Daoy (cell line): ENCODE measurements around the gene SEC22C. TPM values are rescaled to one million over a fixed set of nuclear protein-coding genes. Genes with fewer than 3 reads are reported as not detected.
"Not testable (repeated sequence)": the region's sequence is repeated elsewhere in the genome, so short reads cannot be mapped to it uniquely, and the experiment has no call there.

Source experiments
- DNase-seq: peaks from one replicate; pipeline ENCODE4 v3.0.0-alpha.2; 2015; ENCODE audit warnings: low read depth
- total RNA-seq: library from RNA; depleted of rRNA; stranded (reverse); fragments of >200 nt; shearing (Covaris generic); gene quantifications from 2 replicates; pipeline ENCODE4 v1.2.3, GENCODE V29; 2014

Gene SEC22C
- total RNA-seq, 1 experiment from 2014 or later, result 60.1 TPM

DNA sequence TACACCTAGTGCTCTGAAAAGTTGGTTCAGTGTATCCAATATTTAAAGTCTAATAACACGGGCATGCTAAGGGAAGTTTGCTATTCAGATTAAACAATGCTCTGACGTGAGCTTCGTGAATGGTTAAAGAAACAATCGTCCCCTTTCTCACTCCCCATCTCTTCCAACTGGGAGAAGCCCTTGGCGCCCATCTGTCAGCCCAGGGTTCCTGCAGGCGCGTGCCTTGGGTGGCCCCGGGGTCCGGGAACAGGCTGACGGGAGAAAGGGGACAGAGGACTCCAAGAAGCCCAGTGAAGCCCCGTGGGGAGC, 413 bp downstream of the SEC22C start:
- DNase-seq, result no peak

DNA sequence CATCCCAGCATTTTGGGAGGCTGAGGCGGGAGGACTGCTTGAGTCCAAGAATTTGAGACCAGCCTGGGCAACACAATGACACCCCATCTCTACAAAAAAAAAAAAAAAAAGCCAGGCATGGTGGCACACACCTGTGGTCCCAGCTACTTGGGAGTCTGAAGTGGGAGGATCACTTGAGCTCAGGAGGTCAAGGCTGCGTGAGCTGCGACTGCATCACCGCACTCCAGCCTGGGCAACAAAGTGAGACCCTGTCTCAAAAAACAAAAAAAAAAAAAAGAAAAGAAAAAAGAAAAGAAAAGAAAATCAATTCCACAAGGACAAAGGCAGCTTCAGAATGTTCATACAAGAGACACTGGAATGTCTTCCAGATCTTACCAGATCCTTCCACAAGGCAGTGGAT, 2.4 kb downstream of the SEC22C start:
- DNase-seq, result not testable (repeated sequence)

DNA sequence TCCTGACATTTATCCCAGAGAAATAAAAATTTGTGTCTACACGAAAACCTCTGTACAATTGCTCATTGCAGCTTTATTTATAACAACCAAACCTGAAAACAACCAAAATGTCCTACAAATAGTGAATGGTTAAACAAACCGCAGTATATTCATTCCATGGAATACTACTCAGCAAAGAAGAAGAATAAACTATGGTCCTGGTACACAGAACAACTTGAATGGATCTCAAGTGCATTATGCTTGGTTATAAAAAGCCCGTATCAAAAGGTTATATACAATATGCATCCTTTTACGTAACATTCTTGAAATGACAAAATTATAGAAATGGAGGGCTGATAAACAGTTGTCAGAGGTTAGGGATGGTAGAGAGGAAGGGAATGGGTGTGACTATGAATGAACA, 3.7 kb downstream of the SEC22C start:
- DNase-seq, result no peak

DNA sequence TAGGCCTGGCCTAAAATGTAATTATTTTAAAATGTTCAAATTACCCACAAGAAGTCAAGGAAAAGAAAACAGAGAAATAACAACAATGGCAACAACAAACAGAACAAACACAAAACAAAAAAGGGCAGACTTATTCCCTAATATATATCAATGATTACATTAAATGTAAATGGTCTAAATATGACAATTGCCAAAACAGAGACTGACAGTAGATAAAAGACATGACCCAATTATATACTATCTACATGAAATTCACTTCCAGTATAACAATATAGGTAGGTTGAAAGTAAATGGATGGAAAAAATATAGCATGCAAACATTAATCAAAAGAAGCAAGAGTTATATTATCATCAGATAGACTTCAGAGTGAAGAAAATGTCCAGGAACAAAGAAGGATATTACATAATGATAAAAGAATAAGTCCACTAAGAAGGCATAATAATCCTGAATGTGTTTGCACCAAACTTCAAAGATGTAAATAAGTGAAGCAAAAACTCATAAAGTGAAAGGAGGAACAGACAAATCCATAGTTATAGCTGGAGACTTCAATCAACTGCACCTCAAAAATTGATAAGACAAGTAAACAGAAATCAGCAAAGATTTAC, 6.5 kb downstream of the SEC22C start:
- no peak for DNase-seq

DNA sequence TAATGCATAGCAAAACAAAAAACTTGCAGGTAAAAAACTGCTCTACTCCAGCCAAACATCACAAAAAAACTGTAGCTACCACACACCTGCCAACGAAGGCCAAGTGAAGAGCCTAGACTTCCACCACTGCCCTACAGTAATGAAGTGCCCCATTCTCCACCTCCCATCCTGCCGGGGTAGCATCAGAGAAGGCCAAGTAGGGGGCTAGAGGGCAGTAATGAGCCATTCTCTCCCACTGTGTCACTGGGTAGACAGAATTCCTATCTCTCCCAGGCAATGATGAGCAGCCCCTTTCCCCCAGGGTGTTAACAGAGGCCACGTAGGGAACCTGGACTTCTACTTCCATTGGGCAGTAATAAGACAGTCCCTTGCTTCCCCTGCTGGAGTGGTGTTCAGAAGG, 9.5 kb downstream of the SEC22C start:
- DNase-seq, result peak; percentile 26

DNA sequence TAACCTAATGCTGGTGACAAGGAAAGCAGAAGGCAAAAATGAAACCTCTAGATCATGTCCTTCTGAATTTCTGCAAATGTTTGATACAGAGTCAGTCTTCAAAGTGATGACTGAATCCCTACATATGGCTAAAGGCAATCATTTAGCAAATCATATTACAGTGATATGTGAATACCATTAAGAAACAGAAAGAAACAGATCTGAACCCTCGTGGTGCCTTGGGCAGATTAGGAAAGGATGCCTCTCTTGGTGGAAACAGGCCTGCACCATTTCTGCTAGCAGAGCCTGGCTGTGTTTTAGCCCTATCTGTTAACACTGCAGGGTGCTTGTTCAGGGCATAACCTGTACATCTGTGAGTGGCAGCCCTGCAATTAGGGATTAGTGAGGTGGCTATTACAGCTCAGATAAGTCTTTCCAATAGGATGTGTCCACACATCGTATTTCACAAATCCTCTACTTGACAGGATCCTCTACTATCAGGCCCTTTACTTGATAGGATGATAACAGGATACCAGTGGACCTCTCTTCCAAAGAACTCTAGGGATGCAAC, 12.1 kb downstream of the SEC22C start:
- DNase-seq, result no peak

DNA sequence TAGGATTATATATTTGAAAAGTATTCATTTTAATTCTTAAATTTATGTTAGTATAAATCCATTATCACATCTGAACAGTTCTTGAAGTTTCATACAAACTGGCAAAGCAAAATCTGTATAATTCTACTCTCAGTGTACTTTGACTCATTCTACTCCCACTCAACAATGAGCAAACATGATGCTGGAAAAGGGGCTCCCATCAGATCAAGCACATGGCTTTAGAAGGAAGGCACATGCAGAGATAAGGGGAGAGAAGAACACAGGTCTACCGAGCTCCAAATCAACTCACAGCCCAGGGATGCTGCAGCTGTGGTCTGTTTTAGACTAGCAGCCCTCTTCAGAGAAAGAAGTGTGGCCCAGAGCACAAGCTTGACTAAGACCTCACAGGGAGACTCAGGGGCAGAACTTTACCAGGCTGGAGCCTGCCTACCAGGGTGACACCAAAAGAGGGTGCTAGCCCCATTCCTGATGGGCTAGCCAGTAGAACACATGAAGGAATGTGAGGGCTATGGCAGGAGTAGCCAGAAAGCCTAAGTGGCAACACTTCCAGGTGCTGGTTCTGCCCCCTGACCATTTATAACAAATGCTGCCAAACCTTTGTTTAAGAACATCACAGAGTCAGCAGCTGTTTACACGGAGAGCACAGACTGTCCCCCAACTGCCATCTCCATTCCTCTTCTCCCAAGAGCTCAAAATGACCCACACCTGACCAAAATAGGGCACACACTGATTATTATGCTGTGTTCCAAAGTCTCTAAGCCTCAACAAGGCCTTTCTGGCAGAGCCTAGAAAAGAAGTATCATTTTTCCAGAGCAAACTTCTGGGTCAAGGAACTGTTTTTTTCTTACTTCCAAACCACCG, 19.5 kb downstream of the SEC22C start:
- DNase-seq, result no peak

GRCh38 chr3:42557854-42558253, 23.9 kb downstream of the SEC22C start:
- DNase-seq, result no peak

- not testable (repeated sequence) for DNase-seq
Measured at GRCh38 chr3:42556817-42557216, 24.9 kb downstream of the SEC22C start.

- DNase-seq, result no peak
Measured at GRCh38 chr3:42556089-42556632, 25.6 kb downstream of the SEC22C start.

DNA sequence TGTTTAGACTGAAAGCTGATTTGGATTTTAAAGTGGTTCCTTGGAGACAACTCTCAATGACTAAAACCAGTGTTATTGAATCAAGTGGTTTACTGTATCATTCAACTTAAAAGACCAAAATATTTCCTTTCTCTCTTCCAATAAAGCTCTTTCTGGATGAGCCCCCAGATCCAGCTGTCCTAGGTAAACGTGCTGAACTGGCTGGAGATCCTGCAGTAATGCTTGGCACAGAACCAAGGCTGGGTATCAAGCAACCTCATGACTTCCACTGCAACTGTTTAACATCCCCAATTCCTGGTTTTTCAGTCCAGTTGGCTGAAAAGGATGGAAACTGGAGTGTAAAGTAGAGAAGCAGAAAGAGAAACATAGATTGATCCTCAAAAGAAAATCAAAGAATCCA, 28.9 kb downstream of the SEC22C start:
- no peak for DNase-seq

DNA sequence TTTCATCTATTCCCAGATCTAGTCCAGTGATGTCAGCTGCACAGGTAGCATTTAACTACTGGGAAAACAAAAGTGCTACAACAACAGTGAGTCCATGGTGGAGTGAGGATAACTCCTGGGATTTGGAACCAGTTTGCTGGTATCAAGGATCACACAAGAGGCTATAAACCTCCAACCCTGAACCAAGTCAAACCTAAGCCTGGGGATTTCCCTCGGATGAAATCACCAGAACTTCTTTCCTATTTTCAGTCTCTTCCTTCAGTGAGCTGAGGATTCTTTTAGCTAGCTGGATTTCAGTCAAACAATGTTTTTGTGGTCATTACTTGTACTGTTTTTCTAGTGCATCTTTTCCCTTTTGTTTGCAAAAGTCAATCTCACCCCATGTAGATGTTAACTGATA, 31.5 kb downstream of the SEC22C start:
- DNase-seq, result no peak

DNA sequence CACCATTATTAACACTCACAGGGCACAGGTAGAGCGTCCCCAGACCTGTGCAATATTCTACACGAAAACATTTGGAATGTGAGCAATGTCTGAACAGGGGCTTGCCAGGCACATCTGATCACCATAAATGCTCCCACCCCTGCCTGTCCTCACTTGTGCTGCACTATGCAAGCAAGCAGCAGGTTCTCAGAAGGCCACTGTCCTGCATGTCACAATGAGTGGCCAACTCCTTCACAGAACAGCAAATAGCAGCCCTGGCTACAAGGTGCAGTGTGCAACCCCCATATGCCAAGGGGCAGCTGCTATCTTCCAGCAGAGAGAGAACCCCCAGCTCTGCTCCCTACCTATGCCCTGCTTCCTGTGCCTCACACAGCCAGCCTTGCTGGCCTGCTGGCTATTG, 32.6 kb downstream of the SEC22C start:
- no peak for DNase-seq

DNA sequence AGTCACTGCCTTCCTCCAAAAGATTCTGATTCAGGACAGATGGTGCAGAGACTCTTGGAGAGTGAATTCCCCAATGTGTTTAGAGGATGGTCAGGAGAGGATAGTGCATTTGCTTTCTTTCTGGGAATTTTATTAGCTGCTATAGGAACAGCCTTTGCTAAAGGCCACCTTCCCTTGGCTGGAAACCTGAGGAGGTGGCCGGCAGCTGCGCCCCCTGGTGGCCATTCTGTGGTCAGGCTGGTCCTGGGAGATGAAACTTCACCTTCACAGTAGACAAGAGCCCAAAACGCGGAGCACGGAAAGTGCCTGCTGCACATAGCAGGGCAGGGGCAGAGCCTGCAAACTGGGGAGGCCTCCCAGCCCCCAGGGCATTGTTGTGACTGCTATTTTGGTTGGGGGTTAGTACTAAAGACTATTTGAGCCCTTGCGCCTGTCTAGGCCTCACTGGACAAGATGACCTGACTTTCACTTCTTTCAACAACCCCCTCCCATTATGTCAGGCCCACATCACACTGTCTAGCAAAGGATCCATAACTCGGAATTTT, 34.3 kb downstream of the SEC22C start:
- DNase-seq, result peak; percentile 58

DNA sequence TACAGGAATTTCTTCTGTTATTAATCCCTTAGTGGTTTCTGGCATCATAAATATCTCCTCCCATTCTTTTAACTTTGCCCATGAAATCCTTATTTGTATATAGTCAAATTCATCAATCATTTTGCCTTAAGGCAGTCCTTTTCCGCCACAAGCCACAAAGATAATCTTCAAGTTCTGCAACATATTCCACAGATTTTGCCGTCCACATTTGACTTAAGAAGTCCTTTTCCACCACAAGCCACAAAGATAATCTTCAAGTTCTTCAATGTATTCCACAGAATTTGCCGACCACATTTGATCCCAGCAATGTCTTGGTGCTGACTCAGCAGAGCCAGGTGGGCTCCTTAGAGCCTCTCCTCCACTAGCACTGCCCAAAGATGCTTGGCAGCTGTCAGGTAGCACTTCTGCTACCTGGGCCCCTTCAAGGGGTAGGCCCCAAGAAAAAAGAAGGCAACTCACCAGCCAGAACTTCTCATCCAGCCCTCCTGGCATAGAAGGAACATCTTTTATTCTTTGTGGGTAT, 35.0 kb downstream of the SEC22C start:
- DNase-seq, result no peak

DNA sequence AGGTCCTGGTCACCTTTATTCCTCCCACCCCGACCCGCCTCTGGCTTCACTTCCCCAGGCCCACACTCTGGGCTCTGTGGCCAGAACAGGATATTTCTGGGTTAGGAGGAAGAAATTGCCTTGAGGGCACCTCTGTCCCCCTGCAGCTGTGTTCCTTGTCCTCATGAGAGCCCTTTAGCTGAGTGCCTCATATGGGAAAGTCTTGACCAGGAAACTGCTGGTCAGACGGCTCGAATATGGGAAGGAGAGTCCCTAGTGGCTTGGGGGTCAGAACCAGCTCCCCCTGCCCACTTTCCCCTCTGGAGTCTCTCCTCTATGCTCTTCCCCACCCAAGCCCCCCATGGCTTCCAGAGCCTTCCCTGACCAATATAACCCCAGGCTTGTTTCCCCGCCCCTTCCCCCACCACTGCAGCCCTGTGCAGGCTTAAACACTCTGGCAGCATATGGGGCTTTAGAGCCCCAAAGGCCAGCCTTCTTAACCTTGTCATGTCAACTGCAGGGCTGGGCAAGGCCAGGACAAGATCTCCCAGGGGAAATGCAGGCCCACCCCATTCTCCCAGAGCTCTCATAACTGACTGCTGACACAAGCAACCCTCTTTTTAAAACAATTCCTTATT, 36.4 kb downstream of the SEC22C start:
- no peak for DNase-seq

- no peak for DNase-seq
Measured at GRCh38 chr3:42544492-42545283, 37.1 kb downstream of the SEC22C start.

DNA sequence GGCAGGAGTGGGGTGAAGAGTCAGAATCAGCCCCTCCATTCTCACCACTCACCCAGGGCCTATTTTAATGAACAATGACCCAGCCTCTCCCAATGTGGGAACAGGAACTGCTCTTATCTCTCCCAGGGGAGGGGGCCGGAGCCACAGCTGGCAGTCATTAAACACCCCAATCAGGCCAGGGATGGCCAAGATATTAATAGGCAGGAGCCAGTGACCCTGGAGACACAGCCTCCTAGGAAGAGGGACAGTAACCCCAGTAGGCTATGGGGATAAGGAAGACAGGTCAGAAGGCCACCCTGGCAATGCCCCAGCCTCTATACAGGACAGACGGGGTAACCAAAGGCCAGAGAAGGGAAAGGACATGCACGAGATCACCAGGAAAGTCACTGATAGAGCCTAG, 40.7 kb downstream of the SEC22C start:
- no peak for DNase-seq

GRCh38 chr3:42539871-42540714, 41.7 kb downstream of the SEC22C start:
- DNase-seq, result peak; percentile 41

DNA sequence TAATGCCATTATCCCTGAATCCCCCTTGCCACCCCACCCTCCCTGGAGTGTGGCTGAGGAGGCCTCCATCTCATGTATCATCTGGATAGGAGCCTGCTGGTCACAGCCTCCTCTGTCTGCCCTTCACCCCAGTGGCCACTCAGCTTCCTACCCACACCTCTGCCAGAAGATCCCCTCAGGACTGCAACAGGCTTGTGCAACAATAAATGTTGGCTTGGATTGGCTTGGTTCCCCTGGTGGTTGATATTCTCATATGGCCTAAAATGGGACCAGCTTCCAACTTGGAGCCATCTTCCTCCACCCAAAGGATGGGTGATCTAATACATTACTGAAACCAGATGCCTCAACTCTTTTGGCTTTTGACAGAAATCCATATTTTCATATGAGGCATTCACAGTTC, 44.4 kb downstream of the SEC22C start:
- DNase-seq, result no peak
